IPS-11a (cell line): Measurements from ENCODE around the gene SLC4A1.
"Not testable (repeated sequence)": the region's sequence is repeated elsewhere in the genome, so short reads cannot be mapped to it uniquely, and the experiment has no call there.

ENCODE experiments used
- H3K4me3 ChIP-seq: one replicate; pipeline ENCODE4 v1.5.1; 2013; ENCODE audit warnings: low read depth, low read length, control low read depth

Gene SLC4A1

GRCh38 chr17:44257815-44258760 lies 9.8 kb downstream of the SLC4A1 start:
- no peak overlapping the region for H3K4me3 ChIP-seq

- no peak overlapping the region for H3K4me3 ChIP-seq
Measured at GRCh38 chr17:44256671-44257070, 11.3 kb downstream of the SLC4A1 start.

- H3K4me3 ChIP-seq = no peak overlapping the region
Measured at GRCh38 chr17:44255915-44256314, 12.0 kb downstream of the SLC4A1 start.

- H3K4me3 ChIP-seq = no peak overlapping the region
Measured at GRCh38 chr17:44254361-44255095, 13.4 kb downstream of the SLC4A1 start.

GRCh38 chr17:44253006-44253405 lies 14.9 kb downstream of the SLC4A1 start:
- H3K4me3 ChIP-seq = no peak overlapping the region

- no peak overlapping the region for H3K4me3 ChIP-seq
Measured at GRCh38 chr17:44251062-44251461, 16.9 kb downstream of the SLC4A1 start.

GRCh38 chr17:44249501-44250246 lies 18.3 kb downstream of the SLC4A1 start:
- no peak overlapping the region for H3K4me3 ChIP-seq

GRCh38 chr17:44247876-44248736 lies 19.8 kb downstream of the SLC4A1 start:
- no peak overlapping the region for H3K4me3 ChIP-seq

- H3K4me3 ChIP-seq = no peak overlapping the region
Measured at GRCh38 chr17:44247440-44247841, 20.5 kb downstream of the SLC4A1 start.

GRCh38 chr17:44241106-44241624 lies 26.8 kb downstream of the SLC4A1 start:
- H3K4me3 ChIP-seq = no peak overlapping the region

- not testable (repeated sequence) for H3K4me3 ChIP-seq
Measured at GRCh38 chr17:44237886-44238285, 30.0 kb downstream of the SLC4A1 start.

GRCh38 chr17:44236444-44236991 lies 31.4 kb downstream of the SLC4A1 start:
- no peak overlapping the region for H3K4me3 ChIP-seq

GRCh38 chr17:44235583-44235936 lies 32.4 kb downstream of the SLC4A1 start:
- no peak overlapping the region for H3K4me3 ChIP-seq

GRCh38 chr17:44233582-44233981 lies 34.4 kb downstream of the SLC4A1 start:
- H3K4me3 ChIP-seq = no peak overlapping the region

GRCh38 chr17:44232061-44232460 lies 35.9 kb downstream of the SLC4A1 start:
- no peak overlapping the region for H3K4me3 ChIP-seq

GRCh38 chr17:44230140-44230539 lies 37.8 kb downstream of the SLC4A1 start:
- no peak overlapping the region for H3K4me3 ChIP-seq

- H3K4me3 ChIP-seq = no peak overlapping the region
Measured at GRCh38 chr17:44229090-44229489, 38.8 kb downstream of the SLC4A1 start.

GRCh38 chr17:44223541-44224071 lies 44.3 kb downstream of the SLC4A1 start:
- H3K4me3 ChIP-seq = no peak overlapping the region

GRCh38 chr17:44222112-44222869 lies 45.6 kb downstream of the SLC4A1 start:
- H3K4me3 ChIP-seq = peak overlapping the region; percentile 67
